Activated CD8-positive, alpha-beta memory T cell treated with anti-CD3 and anti-CD28 coated beads, Interleukin-2, amount 50 U/mL, for 1 hour (primary cell): ENCODE results near the gene LRMDA.
"Not testable (repeated sequence)": the region's sequence is repeated elsewhere in the genome, so short reads cannot be mapped to it uniquely, and the experiment has no call there.

Source experiments
- DNase-seq: peaks from one replicate; pipeline ENCODE4 v3.0.0-alpha.2; 2020; ENCODE audit errors: extremely low read depth

Gene LRMDA

GRCh38 chr10:76492678-76493472, 1061.5 kb downstream of the LRMDA start:
- no peak for DNase-seq

DNA sequence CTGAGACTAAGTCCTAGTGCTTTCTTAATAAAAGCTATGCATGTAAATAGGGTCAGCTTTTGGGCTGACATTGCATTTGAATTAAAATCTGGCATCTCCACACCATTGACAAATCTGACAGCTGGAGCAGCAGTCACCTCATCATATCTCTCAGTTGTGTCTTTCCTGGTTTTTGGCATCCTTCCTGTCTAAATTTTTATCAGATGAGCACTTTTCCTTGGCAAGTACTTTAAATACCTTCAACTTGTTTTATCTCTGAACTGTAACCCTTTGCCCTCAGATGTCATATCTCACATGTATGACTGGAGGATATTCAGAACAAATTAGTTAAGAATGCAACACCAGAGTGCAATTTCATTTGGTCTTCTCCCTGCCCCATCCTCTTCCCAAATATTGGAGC, 1066.2 kb downstream of the LRMDA start:
- DNase-seq: no peak

- no peak for DNase-seq
Observed at GRCh38 chr10:76504823-76505222, 1073.4 kb downstream of the LRMDA start.

DNA sequence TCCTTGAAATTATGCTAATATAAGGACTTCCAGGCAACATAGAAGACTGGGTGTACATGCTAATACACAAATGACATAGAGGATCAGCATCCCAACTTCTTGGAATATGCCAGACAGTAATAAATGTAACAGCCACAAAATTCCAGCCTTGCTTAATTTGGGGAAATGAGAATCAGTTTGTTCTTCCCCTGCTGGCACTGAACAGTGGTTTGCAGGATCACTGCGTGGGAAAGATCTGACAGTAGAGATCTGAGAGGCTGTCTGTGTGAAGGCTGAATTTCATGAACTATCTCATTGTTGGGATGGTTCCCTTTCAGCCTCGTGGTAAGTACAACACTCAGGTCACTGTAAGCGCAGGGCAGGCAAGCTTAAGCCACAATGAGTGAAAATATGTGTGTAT, 1078.0 kb downstream of the LRMDA start:
- DNase-seq: no peak

DNA sequence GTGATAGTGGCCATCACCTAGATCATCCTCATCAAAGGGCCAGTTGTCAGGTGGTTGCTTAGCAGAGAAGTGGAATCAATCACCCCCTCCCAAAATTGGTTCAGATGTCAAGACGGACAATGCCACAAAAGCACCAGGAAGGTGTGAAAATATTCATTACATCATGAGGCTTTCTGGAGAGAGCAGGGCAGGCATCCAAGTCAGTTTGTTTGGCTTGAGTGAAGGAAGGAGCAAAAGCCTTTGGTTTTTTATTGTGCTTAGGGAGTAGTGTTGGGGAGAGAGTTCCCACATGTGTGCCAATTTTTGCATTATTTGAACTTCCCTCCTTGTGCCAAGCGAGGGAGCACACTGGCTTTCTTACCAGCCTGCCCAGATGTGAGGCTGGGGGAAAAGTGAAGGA, 1082.9 kb downstream of the LRMDA start:
- no peak for DNase-seq

DNA sequence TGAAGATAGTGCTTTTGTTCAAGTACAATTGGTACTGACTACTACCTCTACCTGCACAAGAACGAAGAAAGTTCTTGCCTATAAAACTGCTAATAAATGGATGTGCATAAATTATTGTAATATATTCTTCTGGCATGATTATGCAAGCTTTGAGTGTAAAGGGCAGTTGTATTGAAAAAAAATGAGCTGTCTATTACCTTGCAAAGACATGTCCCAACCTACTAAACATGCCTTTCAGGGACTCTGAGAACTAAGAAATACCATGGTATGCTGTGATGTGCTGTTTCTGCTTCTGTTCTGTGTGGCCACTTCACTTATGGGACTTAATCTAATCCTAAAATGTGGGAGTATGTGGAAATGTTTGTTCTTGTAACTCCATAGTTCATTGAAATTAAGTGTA, 1083.4 kb downstream of the LRMDA start:
- no peak for DNase-seq

DNA sequence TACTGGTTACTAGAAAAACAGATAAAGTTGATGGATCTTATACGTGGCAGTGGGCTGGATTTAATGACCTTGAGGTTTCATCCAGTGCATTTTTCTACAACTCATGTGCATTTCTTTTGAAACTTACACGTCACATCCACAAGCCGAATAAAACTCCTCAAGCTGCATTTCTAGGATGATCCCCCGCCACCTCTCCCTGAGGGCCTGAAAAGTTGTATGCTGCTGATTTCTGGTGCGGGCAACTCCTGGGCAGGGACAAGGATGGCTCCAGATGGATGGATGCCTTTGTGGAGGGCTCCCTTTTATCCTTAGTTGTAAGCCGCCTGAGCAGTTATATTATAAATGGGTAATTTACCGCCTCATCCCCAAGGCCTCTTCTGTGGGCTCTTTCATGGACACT, 1091.1 kb downstream of the LRMDA start:
- no peak for DNase-seq

DNA sequence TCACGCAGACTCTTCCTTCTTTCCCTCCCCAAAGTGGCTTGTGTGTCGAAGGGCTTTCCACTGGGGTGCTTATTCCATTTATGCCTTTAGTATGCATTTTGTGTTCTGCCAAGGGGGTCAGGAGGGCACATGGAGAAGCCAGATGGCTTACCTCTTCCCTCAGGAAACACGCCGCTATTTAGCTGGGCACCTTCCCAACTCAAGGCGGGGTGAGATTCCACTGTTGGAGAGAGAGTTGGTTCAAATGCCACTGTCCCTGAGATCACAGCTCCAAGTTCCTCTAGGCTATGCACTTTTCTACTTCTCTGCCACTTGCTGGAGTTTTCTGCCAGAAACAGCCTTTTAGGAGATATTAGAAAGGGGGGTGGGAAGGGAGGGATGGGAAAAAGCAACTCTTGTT, 1091.8 kb downstream of the LRMDA start:
- DNase-seq: no peak

- DNase-seq: no peak
Observed at GRCh38 chr10:76523791-76524351, 1092.4 kb downstream of the LRMDA start.

DNA sequence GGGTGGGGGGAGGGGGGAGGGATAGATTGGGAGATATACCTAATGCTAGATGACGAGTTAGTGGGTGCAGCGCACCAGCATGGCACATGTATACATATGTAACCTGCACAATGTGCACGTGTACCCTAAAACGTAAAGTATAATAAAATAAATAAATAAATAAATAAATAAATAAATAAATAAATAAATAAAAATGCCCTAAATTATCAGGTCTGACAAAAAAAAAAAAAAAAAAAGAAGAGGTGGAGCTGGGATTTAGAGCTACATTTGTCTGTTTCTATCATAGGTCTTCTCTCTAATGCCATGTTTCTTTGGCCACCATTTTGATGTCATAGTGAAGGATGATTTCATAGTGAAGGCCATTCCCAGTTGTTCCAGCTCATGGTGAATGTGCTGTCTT, 1095.4 kb downstream of the LRMDA start:
- not testable (repeated sequence) for DNase-seq

DNA sequence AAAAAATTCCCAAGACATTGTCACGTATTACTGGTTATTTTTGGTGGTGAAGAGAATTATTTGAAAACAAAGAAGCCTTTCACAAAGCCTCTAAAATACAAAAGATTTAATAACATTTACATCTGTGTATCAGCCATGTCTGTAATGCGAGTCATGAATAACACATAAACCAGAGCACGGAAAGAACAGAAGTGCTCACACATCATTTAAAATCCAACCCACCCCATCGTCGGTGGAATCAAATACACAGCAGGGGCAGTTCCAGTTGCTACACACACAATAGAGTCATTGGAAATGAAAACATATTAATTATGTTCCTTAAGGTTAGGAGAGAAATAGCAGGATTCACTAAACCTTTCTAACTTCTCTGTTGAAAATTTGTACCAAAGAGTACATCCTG, 1108.9 kb downstream of the LRMDA start:
- DNase-seq: no peak

- DNase-seq: no peak
Observed at GRCh38 chr10:76540786-76541185, 1109.4 kb downstream of the LRMDA start.

- no peak for DNase-seq
Observed at GRCh38 chr10:76541852-76542251, 1110.4 kb downstream of the LRMDA start.

DNA sequence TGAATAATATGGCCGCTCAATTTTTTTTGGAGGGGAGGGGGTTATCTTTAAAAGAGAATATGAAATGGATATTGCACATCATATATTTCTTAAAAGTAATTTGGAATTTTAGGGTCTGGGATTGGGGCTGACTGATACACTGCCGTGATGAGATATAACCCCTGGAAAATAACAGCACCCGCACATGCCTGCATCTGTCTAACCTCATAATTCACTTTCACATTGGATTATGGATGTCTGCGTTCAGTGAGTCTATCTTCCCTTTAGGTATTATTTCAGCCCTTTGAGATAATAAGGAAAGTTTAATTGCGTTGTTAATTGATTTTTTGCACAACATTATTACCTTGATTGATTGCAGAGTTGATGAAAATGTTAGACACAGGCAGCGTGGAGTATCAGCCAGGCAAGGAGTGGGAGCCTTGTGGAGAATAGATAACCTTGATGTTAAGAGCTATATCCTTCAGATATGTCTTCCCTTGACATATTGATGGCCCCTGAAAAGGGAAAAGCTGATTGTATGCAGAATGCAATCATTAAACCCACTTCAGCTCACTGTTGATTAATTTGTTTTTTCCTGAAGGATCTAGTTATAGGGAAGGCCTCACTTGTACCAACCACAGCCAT, 1111.0 kb downstream of the LRMDA start:
- DNase-seq: no peak

DNA sequence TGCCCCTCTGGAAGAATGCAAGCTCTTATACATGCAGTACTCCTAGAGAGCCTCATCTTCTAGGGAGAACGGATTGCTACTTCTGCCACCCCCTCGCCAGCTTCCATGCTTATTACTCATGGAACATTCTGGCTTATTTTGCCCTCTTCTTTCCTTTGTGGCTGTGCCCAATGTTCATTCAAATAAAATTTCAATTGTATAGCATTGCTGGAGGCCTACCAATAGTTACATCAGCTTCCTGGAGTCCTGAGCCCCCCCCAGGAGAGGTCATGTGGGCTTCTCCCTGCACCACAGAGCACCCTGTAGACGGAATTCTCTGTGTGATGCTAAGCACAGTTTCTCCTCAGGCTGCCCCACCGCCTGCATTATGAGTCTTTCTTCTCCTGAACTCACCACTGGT, 1112.2 kb downstream of the LRMDA start:
- no peak for DNase-seq

DNA sequence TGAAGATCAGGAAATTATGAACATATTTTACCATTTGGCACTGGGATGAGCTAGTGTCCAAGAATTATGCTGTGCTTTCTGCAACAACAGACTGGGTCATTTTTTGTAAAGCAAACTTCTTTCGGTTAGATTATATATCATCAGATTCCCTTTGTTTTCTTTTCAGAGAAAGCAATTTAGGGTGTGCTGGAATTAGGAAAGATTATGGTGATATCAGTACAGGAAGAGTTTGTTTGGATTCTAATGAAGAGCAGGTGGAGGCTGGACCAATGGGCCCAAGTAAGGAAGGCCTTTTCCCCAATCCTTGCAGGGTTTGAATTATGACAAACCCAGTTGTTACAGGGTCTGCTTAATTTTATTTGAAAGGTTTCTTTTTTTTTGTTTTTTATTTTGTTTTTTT, 1113.4 kb downstream of the LRMDA start:
- DNase-seq: no peak

DNA sequence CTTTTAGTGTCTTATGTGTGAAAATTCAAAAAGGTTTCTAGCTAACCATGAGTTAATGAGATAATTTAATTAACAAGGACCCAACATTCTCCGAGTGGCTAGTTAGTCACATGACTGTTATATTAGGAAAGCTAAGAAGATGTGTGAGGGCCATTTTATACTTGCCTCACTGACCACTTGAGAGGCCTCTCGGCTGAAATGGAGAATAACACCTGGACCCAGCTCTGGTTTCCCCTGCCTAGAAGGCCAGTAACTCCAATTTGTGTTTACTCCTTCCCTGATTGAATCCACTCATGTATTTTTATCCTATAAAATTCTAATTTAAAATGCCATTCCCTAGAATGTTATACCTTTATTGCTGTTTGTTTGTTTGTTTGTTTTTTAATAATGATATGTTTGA, 1115.0 kb downstream of the LRMDA start:
- no peak for DNase-seq

GRCh38 chr10:76547352-76547972, 1116.0 kb downstream of the LRMDA start:
- no peak for DNase-seq

- no peak for DNase-seq
Observed at GRCh38 chr10:76548716-76549115, 1117.3 kb downstream of the LRMDA start.

DNA sequence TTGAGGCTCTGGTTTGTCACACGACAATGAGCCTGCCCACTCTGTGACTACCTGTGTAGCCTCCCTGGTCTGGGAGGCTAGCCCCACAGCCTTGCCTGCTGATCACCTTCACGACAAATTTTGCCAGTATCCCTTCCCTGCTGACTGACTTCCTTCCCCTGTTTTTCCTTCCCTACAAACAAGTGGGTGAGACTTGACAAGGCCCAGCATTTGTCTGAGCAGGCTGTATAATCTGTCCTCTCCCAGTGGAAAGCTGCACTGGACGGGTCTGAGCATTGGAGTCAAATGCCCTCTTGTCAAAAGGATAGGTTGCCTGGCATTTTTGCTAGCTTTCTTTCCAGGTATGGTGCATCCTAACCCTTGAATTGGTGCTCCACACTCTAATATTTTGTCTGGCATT, 1117.7 kb downstream of the LRMDA start:
- DNase-seq: no peak

DNA sequence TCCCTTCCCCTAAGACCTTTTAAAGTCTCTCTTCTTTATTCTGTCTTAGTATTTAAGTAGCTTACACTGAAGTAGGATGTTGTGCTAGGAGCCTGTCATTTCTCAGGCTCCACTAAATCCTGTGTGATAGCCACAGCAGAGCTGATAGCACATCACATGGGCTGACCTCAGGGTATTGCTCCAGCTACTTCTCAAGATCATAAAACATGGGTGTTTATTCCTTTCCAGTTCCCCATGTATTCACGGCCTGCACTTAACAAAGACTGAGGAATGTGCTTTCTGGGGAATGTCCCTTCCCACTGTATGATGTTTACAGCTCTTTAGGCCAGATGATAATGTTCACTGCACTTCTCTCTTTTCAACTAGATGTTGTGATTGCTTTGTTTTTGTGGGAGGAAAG, 1119.4 kb downstream of the LRMDA start:
- no peak for DNase-seq

GRCh38 chr10:76552091-76552873, 1120.9 kb downstream of the LRMDA start:
- DNase-seq: no peak
